Heart left ventricle (tissue), 16 donors: ENCODE data around the gene UTP18. TPM values are rescaled to one million over a fixed set of nuclear protein-coding genes. Genes with fewer than 3 reads are reported as not detected.

Experiments
- ATAC-seq, 4 donors: fragments of 200-7000 bp; cut with Tn5 transposase; one replicate each; pipeline ENCODE4 v1.9.1; 2020 to 2022; ENCODE audit warnings: moderate library complexity in 4 of 4, mild to moderate bottlenecking in 3 of 4, moderate number of reproducible peaks in 1 of 4
- DNase-seq, 5 donors: peaks; one replicate each; pipeline ENCODE4 v3.0.0-alpha.2; 2020
- H3K27ac ChIP-seq, 12 donors: fragments of 200-600 bp; sonication (generic) in 4 of 12; one replicate each; pipeline versions ENCODE4 v1.5.0 to v1.8.0; 2016 to 2022; ENCODE audit warnings: mild to moderate bottlenecking in 2 of 12
- H3K27me3 ChIP-seq, 9 donors: fragments of 200-600 bp; sonication (generic) in 2 of 9; one replicate each; pipeline versions ENCODE4 v1.5.1 to v1.8.0; 2016 to 2022; ENCODE audit warnings: mild to moderate bottlenecking in 3 of 9
- H3K36me3 ChIP-seq, 9 donors: fragments of 200-600 bp; sonication (generic) in 2 of 9; one replicate each; pipeline versions ENCODE4 v1.5.0 to v1.8.0; 2018 to 2022; ENCODE audit warnings: mild to moderate bottlenecking in 2 of 9
- H3K4me1 ChIP-seq, 12 donors: fragments of 200-600 bp; sonication (generic) in 4 of 12; one replicate each; pipeline versions ENCODE4 v1.5.0 to v1.8.0; 2016 to 2022; ENCODE audit warnings: mild to moderate bottlenecking in 3 of 12
- H3K4me3 ChIP-seq, 12 donors: fragments of 200-600 bp; sonication (generic) in 4 of 12; one replicate each; pipeline versions ENCODE4 v1.5.0 to v1.8.0; 2017 to 2022; ENCODE audit warnings: mild to moderate bottlenecking in 9 of 12, moderate library complexity in 4 of 12
- H3K9me3 ChIP-seq, 12 donors: fragments of 200-600 bp; sonication (generic) in 4 of 12; one replicate each; pipeline versions ENCODE4 v1.5.0 to v1.8.0; 2016 to 2022; ENCODE audit warnings: mild to moderate bottlenecking in 1 of 12
- POLR2A ChIP-seq, 2 donors: fragments of 450-650 bp; IDR thresholded peaks; one replicate each; pipeline ENCODE4 v1.6.1; 2017; ENCODE audit warnings: antibody characterized with exemption in 2 of 2, mild to moderate bottlenecking in 2 of 2, moderate library complexity in 2 of 2
- WGBS, 4 donors: extraction: QIAGEN DNeasy Blood & Tissue Kit in 2 of 4; methylation state at CpG; one replicate each; pipeline versions ENCODE4 v1.1.5 to v1.1.7; 2013 to 2018; 5-methylcytosine and 5-hydroxymethylcytosine counted together
- intact Hi-C, 10 donors: fragments of 100-400 bp; cut with DNase I; formaldehyde crosslinking; loops; one replicate each; pipeline versions ENCODE4 v1.11.1 to v1.14.2; 2022
- polyA plus RNA-seq, 2 donors: library from polyadenylated mRNA; stranded (reverse); fragments of 200-250 nt; gene quantifications; one replicate each; pipeline ENCODE4 v1.2.3, GENCODE V29; 2013
- total RNA-seq, 9 donors: library from RNA; depleted of rRNA in 2 of 9; stranded (reverse); fragments of >200 nt in 2 of 9; fragmentation: NEBNext Ultra II Directional in 3 of 9; extraction: Animal tissue kit (Norgen Biotek cat#: 25700) in 3 of 9; gene quantifications; one replicate each; pipeline versions ENCODE4 v1.1.0 to v1.2.4, GENCODE V29; 2016 to 2023
- TF ChIP-seq, protein P1 (sequence below), 12 donors: fragments of 200-600 bp; sonication (generic) in 4 of 12; IDR thresholded peaks; one replicate each; pipeline versions ENCODE4 v1.5.0 to v1.8.0; 2018 to 2022; ENCODE audit warnings: antibody characterized with exemption in 12 of 12, mild to moderate bottlenecking in 5 of 12
- donor health status: ischemic (EF 13 %, LVEDD 7.1; RV severe dilation, severe dysfunction).
- donor health status: healthy with polysubstance abuse.
- donor health status: DM: no; HTN: yes; CAD: no.
- donor health status: DM: no; HTN: no; CAD: no.
- donor health status: ischemic (EF 25% LVEDD 6.9; RV normal size, moderate dysfunction).
- donor health status: ischemic (EF 25% LVEDD 5.7; RV mildly dilated, moderate dysfunction).
- donor health status: healthy.
- donor health status: DM: yes; HTN: yes; CAD: no.
- donor health status: ischemic (EF 35%, LVEDD 5.7; RV mildly dilated, moderate dysfunction).
- donor health status: nonischemic (EF 11% LVEDD 7.7; RV severe dilation, severe dysfunction).
- donor health status: DM: yes; HTN: yes; CAD: no.
- donor health status: PGD.
- donor health status: ischemic (EF 29% LVEDD 5.4; RV normal size, mild dysfunction).
- donor health status: nonischemic (EF 23%, LVEDD 6.1; RV moderate dilation, normal function).

Gene UTP18
- total and polyA plus RNA-seq, 11 donors: 5.3 to 16.7 (median 8.1) TPM

DNA sequence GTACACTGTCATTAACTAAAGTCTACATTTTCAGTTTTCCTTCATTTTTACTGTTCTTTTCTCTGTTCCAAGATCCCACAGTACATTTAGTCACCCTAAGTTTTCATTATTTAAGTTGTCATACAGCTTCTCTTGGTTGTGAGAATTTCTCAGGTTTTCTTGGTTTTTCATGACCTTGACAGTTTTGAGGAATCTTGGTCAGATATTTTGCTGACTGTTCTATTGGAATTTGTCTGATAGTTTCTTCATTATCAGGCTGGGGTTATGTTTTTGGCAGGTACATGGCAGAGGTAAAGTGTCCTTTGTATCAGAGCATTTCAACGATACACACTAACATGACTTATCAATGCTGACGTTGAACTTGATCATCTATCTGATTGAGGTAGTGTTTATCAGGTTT is 20.1 kb upstream of the UTP18 start:
- TF ChIP-seq POLR2A (IDR thresholded peaks at IDR 0.05): no peak
- TF ChIP-seq, protein P1, sequence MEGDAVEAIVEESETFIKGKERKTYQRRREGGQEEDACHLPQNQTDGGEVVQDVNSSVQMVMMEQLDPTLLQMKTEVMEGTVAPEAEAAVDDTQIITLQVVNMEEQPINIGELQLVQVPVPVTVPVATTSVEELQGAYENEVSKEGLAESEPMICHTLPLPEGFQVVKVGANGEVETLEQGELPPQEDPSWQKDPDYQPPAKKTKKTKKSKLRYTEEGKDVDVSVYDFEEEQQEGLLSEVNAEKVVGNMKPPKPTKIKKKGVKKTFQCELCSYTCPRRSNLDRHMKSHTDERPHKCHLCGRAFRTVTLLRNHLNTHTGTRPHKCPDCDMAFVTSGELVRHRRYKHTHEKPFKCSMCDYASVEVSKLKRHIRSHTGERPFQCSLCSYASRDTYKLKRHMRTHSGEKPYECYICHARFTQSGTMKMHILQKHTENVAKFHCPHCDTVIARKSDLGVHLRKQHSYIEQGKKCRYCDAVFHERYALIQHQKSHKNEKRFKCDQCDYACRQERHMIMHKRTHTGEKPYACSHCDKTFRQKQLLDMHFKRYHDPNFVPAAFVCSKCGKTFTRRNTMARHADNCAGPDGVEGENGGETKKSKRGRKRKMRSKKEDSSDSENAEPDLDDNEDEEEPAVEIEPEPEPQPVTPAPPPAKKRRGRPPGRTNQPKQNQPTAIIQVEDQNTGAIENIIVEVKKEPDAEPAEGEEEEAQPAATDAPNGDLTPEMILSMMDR (IDR thresholded peaks at IDR 0.05): no peak
- 65 to 79% (median 76%) methylated on average over 2 of the region's 2 CpGs for WGBS, 4 donors
- intact Hi-C loops: no loop called here
- Histone ChIP-seq H3K4me1 (peaks cover 0 to 9% (median 0%) of the 10 kb centered on the region in 12 donors), H3K9me3 (peaks cover 0 to 6% (median 0%) of the 10 kb centered on the region in 12 donors), H3K36me3 (peaks cover 0 to 6% (median 0%) of the 10 kb centered on the region in 9 donors), H3K27me3 (no peaks in the 10 kb centered on the region), H3K4me3 (no peak overlapping the region), H3K27ac (no peak overlapping the region)
- DNase-seq: no peak
- no peak for ATAC-seq

DNA sequence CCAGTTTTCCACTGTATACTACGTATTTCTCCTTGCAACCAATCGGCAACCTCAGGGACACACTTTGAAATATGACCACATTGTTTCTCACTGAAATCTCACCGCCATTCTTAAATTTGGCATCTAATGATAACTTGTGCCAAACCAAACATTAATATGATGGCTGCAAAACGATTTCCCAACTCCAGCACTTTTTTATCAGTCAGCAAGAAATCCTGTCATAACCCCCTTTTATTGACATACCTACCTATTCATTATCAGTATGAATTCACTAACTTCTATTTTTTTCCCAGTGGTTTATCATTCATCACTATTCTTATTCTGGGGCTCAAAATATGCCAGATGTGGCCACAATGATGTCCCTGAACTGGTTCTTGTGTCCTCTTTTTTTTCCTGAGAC is 16.3 kb upstream of the UTP18 start:
- H3K27ac ChIP-seq: no peak overlapping the region
- 76 to 83% (median 78%) methylated on average over 4 of the region's 4 CpGs for WGBS, 4 donors
- ATAC-seq (no peak), DNase-seq (no peak)
- H3K36me3 ChIP-seq: peaks cover 0 to 8% (median 0%) of the 10 kb centered on the region in 9 donors
- H3K27me3 ChIP-seq: no peaks in the 10 kb centered on the region
- H3K4me3 ChIP-seq: no peak overlapping the region
- H3K9me3 ChIP-seq: no peaks in the 10 kb centered on the region
- no peaks in the 10 kb centered on the region for H3K4me1 ChIP-seq
- TF ChIP-seq, protein P1 (IDR thresholded peaks at IDR 0.05): no peak
- TF ChIP-seq POLR2A (IDR thresholded peaks at IDR 0.05): no peak
- intact Hi-C loops: no loop called here

- DNase-seq: no peak
- no peak overlapping the region for H3K27ac ChIP-seq
- 94 to 100% (median 98%) methylated on average over 1 of the region's 1 CpG for WGBS, 4 donors
- H3K9me3 ChIP-seq: no peaks in the 10 kb centered on the region
- no peaks in the 10 kb centered on the region for H3K4me1 ChIP-seq
- no peak overlapping the region for H3K4me3 ChIP-seq
- H3K36me3 ChIP-seq: peaks cover 0 to 8% (median 0%) of the 10 kb centered on the region in 9 donors
- no peaks in the 10 kb centered on the region for H3K27me3 ChIP-seq
- TF ChIP-seq, protein P1 (IDR thresholded peaks at IDR 0.05): no peak
- no peak for TF ChIP-seq POLR2A (IDR thresholded peaks at IDR 0.05)
- no peak for ATAC-seq
- intact Hi-C loops: no loop called here
Measured at GRCh38 chr17:51245535-51245934, 14.8 kb upstream of the UTP18 start.

DNA sequence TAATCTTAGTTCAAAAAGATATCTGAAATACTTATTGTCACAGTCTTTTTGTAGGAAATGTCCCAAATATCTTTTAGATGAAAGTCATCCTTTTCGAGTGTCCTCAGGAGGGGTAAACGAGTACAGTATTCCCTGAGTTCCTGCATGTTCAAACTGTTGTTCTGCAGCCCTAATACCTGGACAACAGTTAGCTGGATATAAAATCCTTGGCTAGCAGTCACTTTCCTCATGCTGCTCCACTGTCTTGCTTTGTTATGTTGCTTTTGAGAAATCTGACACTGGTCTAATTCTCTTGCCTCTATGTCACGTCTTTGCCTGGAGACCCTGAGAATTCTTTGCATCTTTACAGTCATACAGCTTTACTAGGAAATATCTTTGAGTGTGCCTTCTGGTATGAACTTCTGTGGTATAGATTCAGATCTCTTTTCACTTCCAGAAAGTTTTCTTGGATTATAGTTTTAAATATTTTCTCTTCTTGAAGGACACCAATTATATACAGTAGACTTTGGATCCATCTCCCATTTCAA is 10.0 kb upstream of the UTP18 start:
- Histone ChIP-seq H3K27me3 (no peaks in the 10 kb centered on the region), H3K4me3 (no peak overlapping the region), H3K27ac (no peak overlapping the region), H3K9me3 (no peaks in the 10 kb centered on the region), H3K4me1 (peaks cover 0 to 31% (median 0%) of the 10 kb centered on the region in 12 donors), H3K36me3 (peaks cover 0 to 48% (median 28%) of the 10 kb centered on the region in 9 donors)
- TF ChIP-seq POLR2A (IDR thresholded peaks at IDR 0.05): no peak
- TF ChIP-seq, protein P1 (IDR thresholded peaks at IDR 0.05): no peak
- WGBS, 4 donors: 96 to 100% (median 97%) methylated on average over 3 of the region's 3 CpGs
- intact Hi-C loops: no loop called here
- ATAC-seq (no peak), DNase-seq (no peak)
